Progenitor cell of endocrine pancreas (in vitro differentiated cells): ENCODE results near the gene HNF1B. TPM values are rescaled to one million over a fixed set of nuclear protein-coding genes. Genes with fewer than 3 reads are reported as not detected.
A peak's percentile ranks its signal among the peaks of the same experiment; 100 is the strongest.

Source experiments
- DNase-seq: peaks from one replicate; pipeline ENCODE4 v3.0.0; 2021; ENCODE audit warnings: low spot score; ENCODE audit not compliant: unreplicated experiment
- H3K27ac Mint-ChIP-seq: 2 replicates; pipeline ENCODE4 v1.8.0; 2021; ENCODE audit warnings: mild to moderate bottlenecking, moderate library complexity, mixed read lengths
- H3K27me3 Mint-ChIP-seq: 2 replicates; pipeline ENCODE4 v1.8.0; 2021; ENCODE audit warnings: mixed read lengths
- H3K36me3 Mint-ChIP-seq: 2 replicates; pipeline ENCODE4 v1.8.0; 2022; ENCODE audit warnings: mixed read lengths; ENCODE audit not compliant: insufficient read depth
- H3K4me1 Mint-ChIP-seq: 2 replicates; pipeline ENCODE4 v1.8.0; 2021; ENCODE audit warnings: low read depth, mixed read lengths
- H3K4me3 Mint-ChIP-seq: 2 replicates; pipeline ENCODE4 v1.8.0; 2021; ENCODE audit warnings: low read depth, mild to moderate bottlenecking, moderate library complexity, mixed read lengths
- H3K9me3 Mint-ChIP-seq: 2 replicates; pipeline ENCODE4 v1.8.0; 2021; ENCODE audit warnings: low read depth, mixed read lengths
- CTCF ChIP-seq: fragments of 200-600 bp; sonication (generic); IDR thresholded peaks from one replicate; pipeline ENCODE4 v1.5.0; 2021; ENCODE audit warnings: antibody characterized with exemption, mild to moderate bottlenecking; ENCODE audit not compliant: unreplicated experiment
- total RNA-seq: library from RNA; stranded (reverse); gene quantifications from 2 replicates; pipeline ENCODE4 v1.2.1, GENCODE V29; 2021

The HNF1B gene
- total RNA-seq, 1 donor from 2014 or later = 99.1 TPM

- no peaks in the 10 kb centered on the region for H3K27me3 Mint-ChIP-seq
- peaks cover 43% of the 10 kb centered on the region for H3K36me3 Mint-ChIP-seq
- no peaks in the 10 kb centered on the region for H3K9me3 Mint-ChIP-seq
- H3K27ac Mint-ChIP-seq = peak overlapping the region; percentile 90
- H3K4me3 Mint-ChIP-seq = no peak overlapping the region
- peaks cover 43% of the 10 kb centered on the region for H3K4me1 Mint-ChIP-seq
- TF ChIP-seq CTCF = no peak
- DNase-seq = no peak
Observed at GRCh38 chr17:37726891-37727675, 17.8 kb downstream of the HNF1B start.

GRCh38 chr17:37726248-37726647 is 18.6 kb downstream of the HNF1B start:
- Mint-ChIP-seq H3K36me3 (peaks cover 45% of the 10 kb centered on the region), H3K27me3 (no peaks in the 10 kb centered on the region), H3K4me3 (no peak overlapping the region), H3K4me1 (peaks cover 39% of the 10 kb centered on the region), H3K27ac (peak overlapping the region; percentile 74), H3K9me3 (no peaks in the 10 kb centered on the region)
- no peak for TF ChIP-seq CTCF
- DNase-seq = no peak

GRCh38 chr17:37725601-37726146 is 19.2 kb downstream of the HNF1B start:
- no peak for DNase-seq
- TF ChIP-seq CTCF = no peak
- Mint-ChIP-seq H3K4me3 (no peak overlapping the region), H3K9me3 (no peaks in the 10 kb centered on the region), H3K36me3 (peaks cover 41% of the 10 kb centered on the region), H3K27me3 (no peaks in the 10 kb centered on the region), H3K27ac (peak overlapping the region; percentile 59), H3K4me1 (peaks cover 35% of the 10 kb centered on the region)

DNA sequence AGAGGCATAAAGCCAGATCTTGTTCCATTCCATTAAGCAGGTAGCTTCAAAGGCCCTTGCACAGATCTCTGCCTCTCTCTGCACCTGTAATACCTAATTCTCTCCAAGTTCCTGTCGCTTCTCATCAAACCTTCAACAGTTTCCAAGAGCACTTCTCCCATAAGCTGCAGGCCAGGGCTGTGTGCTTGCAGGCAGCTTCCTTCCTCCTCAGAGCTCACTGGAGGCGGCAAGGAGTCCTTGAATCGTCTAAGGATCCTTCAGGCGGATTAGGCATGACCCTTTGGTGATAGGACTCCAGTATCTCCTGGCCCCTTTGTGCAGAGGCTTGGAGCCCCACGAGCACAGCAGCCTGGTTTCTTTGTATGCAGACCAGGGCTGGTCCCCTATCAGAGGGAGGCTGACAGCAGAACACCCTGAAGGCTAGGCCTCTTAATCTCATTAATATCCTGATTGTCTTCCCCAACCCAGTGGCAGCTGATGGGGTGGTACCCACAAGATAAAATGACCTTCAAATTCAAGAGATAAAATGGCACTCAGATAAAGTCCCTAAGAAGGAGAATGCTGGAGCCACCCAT is 19.8 kb downstream of the HNF1B start:
- H3K27ac Mint-ChIP-seq = peak overlapping the region; percentile 59
- H3K27me3 Mint-ChIP-seq = no peaks in the 10 kb centered on the region
- no peak overlapping the region for H3K4me3 Mint-ChIP-seq
- no peak for TF ChIP-seq CTCF
- H3K4me1 Mint-ChIP-seq = peaks cover 31% of the 10 kb centered on the region
- peaks cover 44% of the 10 kb centered on the region for H3K36me3 Mint-ChIP-seq
- no peaks in the 10 kb centered on the region for H3K9me3 Mint-ChIP-seq
- no peak for DNase-seq

- no peaks in the 10 kb centered on the region for H3K27me3 Mint-ChIP-seq
- no peak overlapping the region for H3K4me3 Mint-ChIP-seq
- no peak for DNase-seq
- no peaks in the 10 kb centered on the region for H3K9me3 Mint-ChIP-seq
- peak overlapping the region; percentile 76 for H3K27ac Mint-ChIP-seq
- H3K4me1 Mint-ChIP-seq = peaks cover 35% of the 10 kb centered on the region
- peaks cover 43% of the 10 kb centered on the region for H3K36me3 Mint-ChIP-seq
- TF ChIP-seq CTCF = no peak
Observed at GRCh38 chr17:37720989-37721388, 23.9 kb downstream of the HNF1B start.
